ENCODE data around the gene MPIG6B. TPM values are rescaled to one million over a fixed set of nuclear protein-coding genes. Genes with fewer than 3 reads are reported as not detected.

Gene MPIG6B
- total and polyA plus RNA-seq, 7 experiments from 2014 or later: 0.12 to 4.7 (median 0.64) TPM

DNA sequence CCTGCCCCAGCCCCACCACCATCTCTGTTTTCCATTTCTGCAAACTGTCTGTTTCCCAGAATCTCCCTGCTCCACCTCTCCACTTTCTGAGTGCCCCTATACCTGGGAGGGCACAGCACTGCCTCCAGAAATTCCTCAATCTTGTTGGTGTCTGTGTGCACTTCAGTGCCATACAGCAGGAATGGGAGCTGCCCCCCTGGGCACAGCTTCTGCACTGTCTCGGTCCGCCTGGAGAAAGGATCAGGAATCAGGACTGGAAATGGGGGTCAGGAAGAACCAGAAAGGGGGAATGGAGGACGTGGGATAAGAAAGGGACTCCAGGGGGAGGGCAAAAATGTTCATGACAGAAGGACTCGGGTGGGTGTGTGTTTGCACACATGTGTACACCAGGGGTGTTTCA lies 10.6 kb downstream of the MPIG6B start:
- peaks cover 0 to 45% (median 8%) of the 10 kb centered on the region in 5 donors for H3K36me3 Mint-ChIP-seq
- ATAC-seq: no peak

DNA sequence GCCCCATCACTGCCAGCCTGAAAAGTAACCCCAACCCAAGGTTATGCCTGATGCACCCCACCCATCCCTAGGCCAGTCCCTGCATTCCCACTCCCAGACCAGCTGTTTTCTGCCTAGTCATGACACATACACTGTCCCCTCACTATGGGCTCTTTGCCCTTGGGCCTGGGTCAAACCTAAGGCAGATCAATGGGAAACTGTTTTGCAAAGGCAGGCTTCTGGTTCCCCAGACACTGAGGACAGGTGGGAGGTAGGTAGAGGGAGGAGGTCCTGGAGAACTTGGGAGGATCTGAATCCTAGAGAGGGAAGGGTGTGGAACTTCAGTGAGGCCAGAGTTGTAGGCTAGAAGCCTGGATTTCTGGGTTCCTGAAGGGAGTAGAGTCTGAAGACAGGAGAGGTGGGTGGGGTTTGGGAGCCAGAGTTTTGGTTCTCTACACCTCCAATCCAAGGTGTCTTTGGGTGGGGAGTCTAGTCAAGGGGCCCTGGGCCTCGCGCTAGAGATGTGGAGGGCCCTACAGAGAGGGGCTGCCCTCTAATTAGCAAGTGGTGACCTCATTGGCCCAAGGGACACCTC lies 11.2 kb downstream of the MPIG6B start:
- Mint-ChIP-seq H3K9me3 (peaks cover 0 to 3% (median 0%) of the 10 kb centered on the region in 11 donors), H3K36me3 (peaks cover 0 to 44% (median 8%) of the 10 kb centered on the region in 5 donors), H3K4me1 (peaks cover 27 to 75% (median 62%) of the 10 kb centered on the region in 7 donors), H3K27me3 (no peaks in the 10 kb centered on the region), H3K4me3 (peak overlapping the region; percentile 86 to 100 (median 96)), H3K27ac (peak overlapping the region; percentile 70 to 94 (median 90))
- H3K36me3 ChIP-seq (ENCODE audit: control insufficient read depth in 2 of 3, insufficient read depth in 3 of 3, low read length in 3 of 3): peaks cover 5 to 25% (median 13%) of the 10 kb centered on the region in 3 experiments
- POLR2A ChIA-PET: interaction anchor here (0.5 to 2.0 kb wide), 5 partner anchors 62 to 414 kb away, joined by 3 to 8 read pairs (median 4); partner anchors contain the start of gene VARS1
- no peak for ATAC-seq
- H3K4me3 ChIP-seq (ENCODE audit: low read length): peak overlapping the region; percentile 94
- H3K4me1 ChIP-seq (ENCODE audit: control insufficient read depth in 2 of 2, insufficient read depth in 2 of 2, low read length in 2 of 2): peaks cover 37 to 45% of the 10 kb centered on the region in 2 donors
- DNase-seq: no peak
- intact Hi-C loops (cut with micrococcal nuclease): loop anchor here (1.0 to 10.0 kb wide), 3 partner anchors 96 to 1470 kb away; partner anchors contain the start of genes DXO (in 1 of the 2), HSD17B8 (in 1 of the 2), RING1 (in 1 of the 2) and RXRB (in 1 of the 2)
- peak overlapping the region; percentile 83 for H3K27ac ChIP-seq (ENCODE audit: low read depth, low read length)
- CTCF ChIA-PET: interaction anchor here (1.0 to 1.4 kb wide), 2 partner anchors 9 to 96 kb away, joined by 3 read pairs; no protein-coding TSS in a partner anchor
- no peaks in the 10 kb centered on the region for H3K27me3 ChIP-seq (ENCODE audit: control insufficient read depth in 2 of 2, insufficient read depth in 2 of 2, low read length in 2 of 2)
- no peaks in the 10 kb centered on the region for H3K9me3 ChIP-seq (ENCODE audit: control insufficient read depth in 2 of 3, low read length in 3 of 3)

More for the DNA sequence above, 10.6 kb downstream of the MPIG6B start:
- no peaks in the 10 kb centered on the region for H3K27me3 ChIP-seq (ENCODE audit: control insufficient read depth in 2 of 2, insufficient read depth in 2 of 2, low read length in 2 of 2)
- intact Hi-C loops (cut with micrococcal nuclease): loop anchor here (1.0 to 10.0 kb wide), 3 partner anchors 97 to 1471 kb away; partner anchors contain the start of genes DXO (in 1 of the 2), HSD17B8 (in 1 of the 2), RING1 (in 1 of the 2) and RXRB (in 1 of the 2)
- peaks cover 33 to 45% of the 10 kb centered on the region in 2 donors for H3K4me1 ChIP-seq (ENCODE audit: control insufficient read depth in 2 of 2, insufficient read depth in 2 of 2, low read length in 2 of 2)
- ChIA-PET POLR2A (no interaction called here), CTCF (interaction anchor here (1.4 kb wide), 1 partner anchor 8 kb away, joined by 3 read pairs; no protein-coding TSS in a partner anchor)
- H3K36me3 ChIP-seq (ENCODE audit: control insufficient read depth in 2 of 3, insufficient read depth in 3 of 3, low read length in 3 of 3): peaks cover 5 to 25% (median 13%) of the 10 kb centered on the region in 3 experiments
- Mint-ChIP-seq H3K4me1 (peaks cover 21 to 75% (median 60%) of the 10 kb centered on the region in 7 donors), H3K27ac (peak overlapping the region in 6 of 9 donors; percentile 79 to 94 (median 89)), H3K9me3 (peaks cover 0 to 3% (median 0%) of the 10 kb centered on the region in 11 donors), H3K4me3 (peak overlapping the region in 9 of 10 donors; percentile 54 to 100 (median 96)), H3K27me3 (no peaks in the 10 kb centered on the region)
- no peak overlapping the region for H3K4me3 ChIP-seq (ENCODE audit: low read length)
- no peaks in the 10 kb centered on the region for H3K9me3 ChIP-seq (ENCODE audit: control insufficient read depth in 2 of 3, low read length in 3 of 3)
- H3K27ac ChIP-seq (ENCODE audit: low read depth, low read length): peak overlapping the region; percentile 83
- DNase-seq: no peak

DNA sequence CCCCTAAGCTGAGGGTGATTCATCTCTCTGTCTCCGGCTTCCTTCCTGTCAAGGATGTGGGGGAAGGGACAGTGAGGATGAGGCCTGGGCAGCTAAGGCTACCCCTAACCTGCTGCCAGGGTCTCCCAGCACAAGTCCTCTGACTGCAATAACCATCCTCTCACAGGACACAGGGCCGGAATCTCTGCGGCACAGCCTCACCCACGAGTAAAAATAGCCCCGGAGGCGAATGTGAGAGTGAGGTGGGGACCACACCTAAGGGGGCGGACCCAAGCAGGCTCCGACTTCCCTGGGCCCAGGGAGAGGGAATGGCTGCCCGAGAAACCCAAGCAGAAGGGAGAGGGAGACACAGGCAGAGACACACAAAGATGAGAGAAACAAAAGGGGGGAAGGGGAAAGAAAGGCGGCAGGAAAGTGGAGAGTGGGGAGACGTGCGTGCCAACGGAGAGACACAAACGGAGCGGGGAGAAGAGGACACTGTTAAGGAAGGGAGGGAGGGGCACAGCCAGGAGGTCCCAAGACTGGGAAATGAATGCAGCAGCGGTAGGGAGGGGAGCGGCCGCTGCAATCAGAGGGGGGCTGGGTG lies 11.7 kb downstream of the MPIG6B start:
- Mint-ChIP-seq H3K4me3 (peak overlapping the region; percentile 86 to 100 (median 96)), H3K9me3 (peaks cover 0 to 4% (median 0%) of the 10 kb centered on the region in 11 donors), H3K27ac (peak overlapping the region; percentile 70 to 94 (median 90)), H3K36me3 (peaks cover 0 to 44% (median 8%) of the 10 kb centered on the region in 5 donors), H3K4me1 (peaks cover 32 to 78% (median 65%) of the 10 kb centered on the region in 7 donors), H3K27me3 (no peaks in the 10 kb centered on the region)
- peaks cover 5 to 25% (median 13%) of the 10 kb centered on the region in 3 experiments for H3K36me3 ChIP-seq (ENCODE audit: control insufficient read depth in 2 of 3, insufficient read depth in 3 of 3, low read length in 3 of 3)
- ChIA-PET CTCF (interaction anchor here (0.8 to 1.3 kb wide), 3 partner anchors 8 to 95 kb away, joined by 3 to 4 read pairs (median 3); partner anchors contain the start of gene VWA7), POLR2A (interaction anchor here (0.5 to 2.0 kb wide), 7 partner anchors 41 to 414 kb away, joined by 3 to 8 read pairs (median 3); partner anchors contain the start of gene VARS1)
- H3K27me3 ChIP-seq (ENCODE audit: control insufficient read depth in 2 of 2, insufficient read depth in 2 of 2, low read length in 2 of 2): no peaks in the 10 kb centered on the region
- H3K4me1 ChIP-seq (ENCODE audit: control insufficient read depth in 2 of 2, insufficient read depth in 2 of 2, low read length in 2 of 2): peaks cover 41 to 48% of the 10 kb centered on the region in 2 donors
- no peaks in the 10 kb centered on the region for H3K9me3 ChIP-seq (ENCODE audit: control insufficient read depth in 2 of 3, low read length in 3 of 3)
- intact Hi-C loops (cut with micrococcal nuclease): loop anchor here (1.0 to 10.0 kb wide), 9 partner anchors 53 to 1470 kb away; partner anchors contain the start of genes AGPAT1 (in 1 of the 2), DXO (in 1 of the 2), HSD17B8 (in 1 of the 2) and LY6G5C (in 1 of the 2)
- DNase-seq (peak in 2 of 9 donors; percentile 50 to 63), ATAC-seq (peak; percentile 54)
- H3K27ac ChIP-seq (ENCODE audit: low read depth, low read length): peak overlapping the region; percentile 83
- H3K4me3 ChIP-seq (ENCODE audit: low read length): peak overlapping the region; percentile 94

DNA sequence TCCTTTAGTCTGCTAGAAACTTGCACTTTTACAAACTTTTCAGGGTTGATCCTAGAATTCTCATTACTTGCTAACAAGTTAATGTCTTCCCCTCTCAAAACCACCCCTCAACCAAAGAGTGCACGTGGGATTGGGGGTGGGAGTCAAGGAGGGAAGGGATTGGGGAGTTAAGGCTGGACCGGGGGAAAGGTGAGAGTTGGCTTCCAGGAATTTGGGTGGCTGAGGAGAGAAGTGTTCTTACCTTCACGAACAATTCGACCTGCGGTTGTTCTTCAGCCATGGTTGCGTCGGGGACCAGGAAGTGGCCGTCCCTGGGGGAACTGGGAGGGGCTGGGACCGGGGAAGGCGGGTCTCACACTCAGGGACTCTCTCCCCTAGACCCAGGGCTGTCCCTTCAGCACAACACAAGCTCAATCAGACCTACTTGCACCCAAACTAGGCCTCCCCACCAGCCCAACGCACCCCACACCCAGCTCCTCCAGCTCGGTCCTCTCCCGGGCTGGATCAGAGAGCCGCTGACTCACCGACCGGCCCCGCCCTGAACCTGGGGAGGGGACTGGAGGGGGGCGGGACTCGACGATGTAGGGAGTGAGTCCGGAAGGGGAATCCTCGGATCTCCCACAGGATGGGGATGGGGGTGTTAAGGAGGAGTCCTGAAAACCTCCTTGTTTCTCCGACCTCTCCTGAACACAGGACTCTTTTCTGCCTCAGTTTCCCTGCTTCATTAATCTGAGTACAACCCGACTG lies 13.0 kb downstream of the MPIG6B start, which contains the start of gene CLIC1:
Gene CLIC1 (minus strand): TSS at position 510 of the 747 bp plus-strand sequence. CDS start 230 bp downstream, at position 280.
- H3K27ac ChIP-seq (ENCODE audit: low read depth, low read length): peak within 1 kb of the TSS; percentile 83
- H3K4me3 ChIP-seq (ENCODE audit: low read length): peak within 1 kb of the TSS; percentile 94
- H3K9me3 ChIP-seq (ENCODE audit: control insufficient read depth in 2 of 3, low read length in 3 of 3): no peaks in the 10 kb centered on the region
- peaks cover 0 to 42% (median 8%) of the 10 kb centered on the region in 5 donors for H3K36me3 Mint-ChIP-seq
- intact Hi-C loops (cut with micrococcal nuclease): loop anchor here (5.0 to 10.0 kb wide), 8 partner anchors 54 to 1469 kb away; partner anchors contain the start of genes AGPAT1 (in 1 of the 2), DXO (in 1 of the 2), HSD17B8 (in 1 of the 2) and LY6G5C (in 1 of the 2)
- peak in 7 of 9 donors; percentile 17 to 85 (median 38) for DNase-seq
- CTCF ChIA-PET: interaction anchor here (1.3 to 1.5 kb wide), 3 partner anchors 9 to 90 kb away, joined by 3 to 7 read pairs (median 7); no protein-coding TSS in a partner anchor
- ATAC-seq: peak; percentile 28
- H3K4me1 ChIP-seq (ENCODE audit: control insufficient read depth in 2 of 2, insufficient read depth in 2 of 2, low read length in 2 of 2): peaks cover 41 to 45% of the 10 kb centered on the region in 2 donors
- H3K27me3 Mint-ChIP-seq: no peaks in the 10 kb centered on the region
- POLR2A ChIA-PET: interaction anchor here (0.6 to 4.6 kb wide), 13 partner anchors 11 to 127 kb away, joined by 3 to 28 read pairs (median 4); partner anchors contain the start of genes LSM2 and NEU1
- peaks cover 5 to 25% (median 13%) of the 10 kb centered on the region in 3 experiments for H3K36me3 ChIP-seq (ENCODE audit: control insufficient read depth in 2 of 3, insufficient read depth in 3 of 3, low read length in 3 of 3)
- H3K4me3 Mint-ChIP-seq: peak within 1 kb of the TSS; percentile 86 to 100 (median 96)
- H3K27me3 ChIP-seq (ENCODE audit: control insufficient read depth in 2 of 2, insufficient read depth in 2 of 2, low read length in 2 of 2): no peaks in the 10 kb centered on the region
- H3K27ac Mint-ChIP-seq: peak within 1 kb of the TSS; percentile 88 to 94 (median 90)
- H3K4me1 Mint-ChIP-seq: peaks cover 41 to 81% (median 70%) of the 10 kb centered on the region in 7 donors
- H3K9me3 Mint-ChIP-seq: peaks cover 0 to 5% (median 0%) of the 10 kb centered on the region in 11 donors

- peak overlapping the region; percentile 14 to 94 (median 90) for H3K27ac Mint-ChIP-seq
- no peaks in the 10 kb centered on the region for H3K27me3 ChIP-seq (ENCODE audit: control insufficient read depth in 2 of 2, insufficient read depth in 2 of 2, low read length in 2 of 2)
- no peaks in the 10 kb centered on the region for H3K9me3 ChIP-seq (ENCODE audit: control insufficient read depth in 2 of 3, low read length in 3 of 3)
- peaks cover 0 to 45% (median 8%) of the 10 kb centered on the region in 5 donors for H3K36me3 Mint-ChIP-seq
- peak overlapping the region; percentile 94 for H3K4me3 ChIP-seq (ENCODE audit: low read length)
- peaks cover 41 to 45% of the 10 kb centered on the region in 2 donors for H3K4me1 ChIP-seq (ENCODE audit: control insufficient read depth in 2 of 2, insufficient read depth in 2 of 2, low read length in 2 of 2)
- peak overlapping the region; percentile 86 to 100 (median 96) for H3K4me3 Mint-ChIP-seq
- ATAC-seq: no peak
- no peaks in the 10 kb centered on the region for H3K27me3 Mint-ChIP-seq
- DNase-seq: no peak
- CTCF ChIA-PET: interaction anchor here (1.4 to 4.3 kb wide), 3 partner anchors 8 to 90 kb away, joined by 7 to 30 read pairs (median 7); partner anchors contain the start of gene DDAH2
- H3K4me1 Mint-ChIP-seq: peaks cover 41 to 87% (median 70%) of the 10 kb centered on the region in 7 donors
- intact Hi-C loops (cut with micrococcal nuclease): loop anchor here (5.0 to 10.0 kb wide), 8 partner anchors 55 to 1468 kb away; partner anchors contain the start of genes AGPAT1 (in 1 of the 2), DXO (in 1 of the 2), HSD17B8 (in 1 of the 2) and LY6G5C (in 1 of the 2)
- H3K27ac ChIP-seq (ENCODE audit: low read depth, low read length): peak overlapping the region; percentile 83
- POLR2A ChIA-PET: interaction anchor here (0.6 to 4.6 kb wide), 11 partner anchors 8 to 126 kb away, joined by 3 to 28 read pairs (median 4); partner anchors contain the start of genes DDAH2, HSPA1B, LSM2 and NEU1
- H3K9me3 Mint-ChIP-seq: peaks cover 0 to 6% (median 0%) of the 10 kb centered on the region in 11 donors
- peaks cover 4 to 21% (median 7%) of the 10 kb centered on the region in 3 experiments for H3K36me3 ChIP-seq (ENCODE audit: control insufficient read depth in 2 of 3, insufficient read depth in 3 of 3, low read length in 3 of 3)
These were observed 13.7 kb downstream of the MPIG6B start for GRCh38 chr6:31736768-31737314.

All from naive thymus-derived CD4-positive, alpha-beta T cell (primary cell).